Parathyroid adenoma (tissue), 2 donors: ENCODE results near the gene EAF2.
"Not testable (repeated sequence)": the region's sequence is repeated elsewhere in the genome, so short reads cannot be mapped to it uniquely, and the experiment has no call there.

ENCODE experiments used
- H2AFZ ChIP-seq: fragments of 300-600 bp; sonication (generic); one replicate; pipeline ENCODE4 v1.7.0; 2017; ENCODE audit warnings: antibody characterized with exemption, mild to moderate bottlenecking
- H3K27ac ChIP-seq: fragments of 300-600 bp; sonication (generic); one replicate; pipeline ENCODE4 v1.7.0; 2017
- H3K27me3 ChIP-seq: fragments of 300-600 bp; sonication (generic); one replicate; pipeline ENCODE4 v1.7.0; 2017; ENCODE audit warnings: low read length; ENCODE audit not compliant: control insufficient read depth, insufficient read depth
- H3K36me3 ChIP-seq: fragments of 300-600 bp; sonication (generic); one replicate; pipeline ENCODE4 v1.7.0; 2017; ENCODE audit warnings: low read length; ENCODE audit not compliant: control insufficient read depth, insufficient read depth
- H3K4me1 ChIP-seq: fragments of 300-600 bp; sonication (generic); one replicate; pipeline ENCODE4 v1.7.0; 2017; ENCODE audit warnings: control low read depth
- H3K4me2 ChIP-seq: fragments of 300-600 bp; sonication (generic); one replicate; pipeline ENCODE4 v1.7.0; 2017; ENCODE audit warnings: low read length
- H3K4me3 ChIP-seq: fragments of 300-600 bp; sonication (generic); one replicate; pipeline ENCODE4 v1.7.0; 2017; ENCODE audit warnings: low read depth, low read length
- H3K79me2 ChIP-seq: fragments of 300-600 bp; sonication (generic); one replicate; pipeline ENCODE4 v1.7.0; 2017; ENCODE audit warnings: control low read depth
- H3K9ac ChIP-seq: fragments of 300-600 bp; sonication (generic); one replicate; pipeline ENCODE4 v1.7.0; 2017; ENCODE audit warnings: mild to moderate bottlenecking
- H3K9me3 ChIP-seq: fragments of 300-600 bp; sonication (generic); one replicate; pipeline ENCODE4 v1.7.0; 2017; ENCODE audit warnings: low read length; ENCODE audit not compliant: control insufficient read depth
- TF ChIP-seq, protein P1 (sequence below): fragments of 300-600 bp; sonication (generic); IDR thresholded peaks from one replicate; pipeline ENCODE4 v1.7.0; 2017; ENCODE audit warnings: antibody characterized with exemption, mild to moderate bottlenecking
- donor health status: primary hyperparathyroidism.

Gene EAF2

DNA sequence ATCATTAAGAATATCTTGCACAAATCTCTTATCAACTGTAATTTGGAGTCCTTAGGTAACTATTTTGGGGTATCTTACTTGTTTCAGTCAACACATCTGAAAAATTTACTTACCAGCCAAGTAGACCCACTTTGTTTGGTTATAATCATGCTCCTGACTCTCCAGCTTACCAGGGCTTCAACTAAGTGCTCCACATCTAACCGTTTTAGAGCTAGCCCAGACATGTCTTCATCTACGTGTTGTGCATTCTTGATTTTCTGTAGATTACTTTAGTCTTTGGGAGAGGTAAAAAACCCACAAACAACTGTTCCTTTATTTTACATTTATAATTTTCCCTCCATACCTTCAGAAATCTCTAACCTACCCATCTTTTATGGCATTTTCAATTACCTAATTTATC lies 17.2 kb downstream of the EAF2 start:
- Histone ChIP-seq H3K4me1 (no peaks in the 10 kb centered on the region), H3K4me2 (no peak overlapping the region), H3K4me3 (no peak overlapping the region), H3K9me3 (no peaks in the 10 kb centered on the region), H3K9ac (no peak overlapping the region), H3K27ac (no peak overlapping the region), H3K27me3 (no peaks in the 10 kb centered on the region), H2AFZ (no peak overlapping the region), H3K79me2 (no peaks in the 10 kb centered on the region), H3K36me3 (no peaks in the 10 kb centered on the region)
- TF ChIP-seq, protein P1, sequence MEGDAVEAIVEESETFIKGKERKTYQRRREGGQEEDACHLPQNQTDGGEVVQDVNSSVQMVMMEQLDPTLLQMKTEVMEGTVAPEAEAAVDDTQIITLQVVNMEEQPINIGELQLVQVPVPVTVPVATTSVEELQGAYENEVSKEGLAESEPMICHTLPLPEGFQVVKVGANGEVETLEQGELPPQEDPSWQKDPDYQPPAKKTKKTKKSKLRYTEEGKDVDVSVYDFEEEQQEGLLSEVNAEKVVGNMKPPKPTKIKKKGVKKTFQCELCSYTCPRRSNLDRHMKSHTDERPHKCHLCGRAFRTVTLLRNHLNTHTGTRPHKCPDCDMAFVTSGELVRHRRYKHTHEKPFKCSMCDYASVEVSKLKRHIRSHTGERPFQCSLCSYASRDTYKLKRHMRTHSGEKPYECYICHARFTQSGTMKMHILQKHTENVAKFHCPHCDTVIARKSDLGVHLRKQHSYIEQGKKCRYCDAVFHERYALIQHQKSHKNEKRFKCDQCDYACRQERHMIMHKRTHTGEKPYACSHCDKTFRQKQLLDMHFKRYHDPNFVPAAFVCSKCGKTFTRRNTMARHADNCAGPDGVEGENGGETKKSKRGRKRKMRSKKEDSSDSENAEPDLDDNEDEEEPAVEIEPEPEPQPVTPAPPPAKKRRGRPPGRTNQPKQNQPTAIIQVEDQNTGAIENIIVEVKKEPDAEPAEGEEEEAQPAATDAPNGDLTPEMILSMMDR: no peak

DNA sequence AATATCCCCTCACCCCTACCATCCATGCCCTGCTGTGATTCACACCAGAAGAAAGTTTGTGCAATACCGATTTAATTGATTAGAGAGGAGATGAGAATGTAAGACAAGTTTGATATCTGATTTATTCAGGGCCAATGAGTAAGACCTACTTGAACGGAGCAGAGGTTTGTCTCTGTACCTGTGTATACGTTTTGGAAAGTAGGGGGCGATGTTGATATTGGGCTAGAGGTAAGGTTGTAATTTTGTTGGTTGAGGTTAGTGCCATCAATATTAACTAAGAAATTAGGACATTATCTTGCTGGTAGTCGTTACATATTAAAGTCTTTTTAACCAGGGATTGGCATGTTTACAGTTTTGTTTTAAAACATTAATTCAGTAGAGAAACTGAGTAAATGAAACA lies 20.5 kb downstream of the EAF2 start:
- Histone ChIP-seq H3K9ac (no peak overlapping the region), H3K27ac (no peak overlapping the region)

DNA sequence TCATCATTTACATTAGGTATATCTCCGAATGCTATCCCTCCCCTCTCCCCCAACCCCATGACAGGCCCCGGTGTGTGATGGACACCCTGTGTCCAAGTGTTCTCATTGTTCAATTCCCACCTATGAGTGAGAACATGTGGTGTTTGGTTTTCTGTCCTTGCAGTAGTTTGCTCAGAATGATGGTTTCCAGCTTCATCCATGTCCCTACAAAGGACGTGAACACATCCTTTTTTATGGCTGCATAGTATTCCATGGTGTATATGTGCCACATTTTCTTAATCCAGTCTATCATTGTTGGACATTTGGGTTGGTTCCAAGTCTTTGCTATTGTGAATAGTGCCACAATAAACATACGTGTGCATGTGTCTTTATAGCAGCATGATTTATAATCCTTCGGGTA lies 22.8 kb downstream of the EAF2 start:
- not testable (repeated sequence) for H3K27ac ChIP-seq, H3K4me3 ChIP-seq

More for the DNA sequence above, 20.5 kb downstream of the EAF2 start:
- Histone ChIP-seq H3K27me3 (no peaks in the 10 kb centered on the region), H3K36me3 (no peaks in the 10 kb centered on the region), H3K9me3 (no peaks in the 10 kb centered on the region), H3K4me3 (no peak overlapping the region), H3K4me1 (no peaks in the 10 kb centered on the region), H2AFZ (no peak overlapping the region), H3K4me2 (no peak overlapping the region), H3K79me2 (no peaks in the 10 kb centered on the region)
- TF ChIP-seq, protein P1: peak; percentile 36

DNA sequence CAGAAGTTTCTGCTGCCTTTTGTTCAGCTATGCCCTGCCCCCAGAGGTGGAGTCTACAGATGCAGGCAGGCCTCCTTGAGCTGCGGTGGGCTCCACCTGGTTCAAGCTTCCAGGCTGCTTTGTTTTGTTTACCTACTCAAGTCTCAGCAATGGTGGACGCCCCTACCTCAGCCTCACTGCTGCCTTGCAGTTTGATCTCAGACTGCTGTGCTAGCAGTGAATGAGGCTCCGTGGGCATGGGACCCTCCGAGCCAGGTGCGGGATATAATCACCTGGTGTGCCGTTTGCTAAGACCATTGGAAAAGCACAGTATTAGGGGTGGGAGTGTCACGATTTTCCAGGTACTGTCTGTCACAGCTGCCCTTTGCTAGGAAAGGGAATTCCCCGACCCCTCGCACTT lies 28.2 kb downstream of the EAF2 start:
- H3K4me3 ChIP-seq, H3K36me3 ChIP-seq, H3K4me2 ChIP-seq, H3K27me3 ChIP-seq, H2AFZ ChIP-seq, H3K4me1 ChIP-seq, H3K9ac ChIP-seq, H3K27ac ChIP-seq, H3K79me2 ChIP-seq, H3K9me3 ChIP-seq: not testable (repeated sequence)

More for the DNA sequence above, 22.8 kb downstream of the EAF2 start:
- H3K9ac ChIP-seq, H3K27me3 ChIP-seq, H3K4me1 ChIP-seq, H3K9me3 ChIP-seq, H3K79me2 ChIP-seq, H3K36me3 ChIP-seq, H2AFZ ChIP-seq, H3K4me2 ChIP-seq: not testable (repeated sequence)

DNA sequence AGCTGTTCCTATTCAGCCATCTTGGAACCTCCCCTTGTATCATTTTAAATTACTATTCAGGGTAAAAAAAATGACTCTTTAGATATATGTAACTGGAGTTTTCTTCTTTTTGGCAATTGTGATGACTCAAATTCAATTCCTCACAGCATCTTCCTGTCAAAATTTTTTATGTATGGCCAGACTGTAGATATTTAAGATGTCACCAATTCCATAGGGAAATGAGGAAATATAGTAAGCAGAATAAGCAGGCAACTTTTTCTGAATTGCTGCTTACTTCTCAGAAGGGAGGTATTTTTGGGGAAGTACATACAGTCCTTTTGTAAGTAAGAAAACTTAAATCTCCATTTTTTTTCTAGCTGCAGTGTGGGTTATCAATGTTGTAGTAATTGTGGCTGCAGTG lies 28.8 kb downstream of the EAF2 start:
- Histone ChIP-seq H3K4me2 (no peak overlapping the region), H3K9ac (no peak overlapping the region), H2AFZ (no peak overlapping the region), H3K4me3 (no peak overlapping the region), H3K4me1 (no peaks in the 10 kb centered on the region), H3K27ac (no peak overlapping the region), H3K79me2 (no peaks in the 10 kb centered on the region), H3K9me3 (no peaks in the 10 kb centered on the region), H3K36me3 (no peaks in the 10 kb centered on the region), H3K27me3 (no peaks in the 10 kb centered on the region)
- TF ChIP-seq, protein P1: no peak

DNA sequence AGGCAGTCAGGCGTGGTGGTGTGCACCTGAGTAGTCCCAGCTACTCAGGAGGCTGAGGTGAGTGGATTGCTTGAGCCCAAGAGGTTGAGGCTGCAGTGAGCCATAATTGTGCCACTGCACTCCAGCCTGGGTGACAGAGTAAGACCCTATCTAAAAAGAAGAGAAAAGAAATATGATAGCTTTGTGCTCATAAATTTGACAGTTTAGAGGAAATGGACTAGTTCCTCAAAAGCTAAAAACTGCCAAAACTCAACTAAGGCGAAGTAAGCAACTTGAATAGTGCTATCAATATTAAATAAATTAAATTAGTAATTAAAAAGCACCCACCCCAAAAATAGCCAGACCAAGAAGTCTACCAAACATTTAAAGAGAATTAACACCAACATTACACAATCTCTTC lies 34.7 kb downstream of the EAF2 start:
- Histone ChIP-seq H3K4me1 (no peaks in the 10 kb centered on the region), H3K36me3 (no peaks in the 10 kb centered on the region), H3K4me3 (no peak overlapping the region), H2AFZ (no peak overlapping the region), H3K27me3 (no peaks in the 10 kb centered on the region), H3K4me2 (no peak overlapping the region), H3K9me3 (no peaks in the 10 kb centered on the region), H3K9ac (no peak overlapping the region), H3K79me2 (no peaks in the 10 kb centered on the region), H3K27ac (no peak overlapping the region)
- TF ChIP-seq, protein P1: no peak
